GM12873 (cell line): ENCODE measurements around the gene ADGRD2.

Experiments used
- TF ChIP-seq, protein P1 (sequence below): IDR thresholded peaks from 2 replicates; pipeline ENCODE4 v1.5.1; 2012; ENCODE audit warnings: low read depth, mild to moderate bottlenecking, moderate library complexity, low read length, control low read depth; ENCODE audit not compliant: insufficient read depth; ENCODE audit errors: missing control alignments

ADGRD2 gene

GRCh38 chr9:124505901-124506346 lies 55.7 kb downstream of the ADGRD2 start:
- TF ChIP-seq, protein P1, sequence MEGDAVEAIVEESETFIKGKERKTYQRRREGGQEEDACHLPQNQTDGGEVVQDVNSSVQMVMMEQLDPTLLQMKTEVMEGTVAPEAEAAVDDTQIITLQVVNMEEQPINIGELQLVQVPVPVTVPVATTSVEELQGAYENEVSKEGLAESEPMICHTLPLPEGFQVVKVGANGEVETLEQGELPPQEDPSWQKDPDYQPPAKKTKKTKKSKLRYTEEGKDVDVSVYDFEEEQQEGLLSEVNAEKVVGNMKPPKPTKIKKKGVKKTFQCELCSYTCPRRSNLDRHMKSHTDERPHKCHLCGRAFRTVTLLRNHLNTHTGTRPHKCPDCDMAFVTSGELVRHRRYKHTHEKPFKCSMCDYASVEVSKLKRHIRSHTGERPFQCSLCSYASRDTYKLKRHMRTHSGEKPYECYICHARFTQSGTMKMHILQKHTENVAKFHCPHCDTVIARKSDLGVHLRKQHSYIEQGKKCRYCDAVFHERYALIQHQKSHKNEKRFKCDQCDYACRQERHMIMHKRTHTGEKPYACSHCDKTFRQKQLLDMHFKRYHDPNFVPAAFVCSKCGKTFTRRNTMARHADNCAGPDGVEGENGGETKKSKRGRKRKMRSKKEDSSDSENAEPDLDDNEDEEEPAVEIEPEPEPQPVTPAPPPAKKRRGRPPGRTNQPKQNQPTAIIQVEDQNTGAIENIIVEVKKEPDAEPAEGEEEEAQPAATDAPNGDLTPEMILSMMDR: no peak

- TF ChIP-seq, protein P1: no peak
Observed at GRCh38 chr9:124506433-124506832, 56.2 kb downstream of the ADGRD2 start.

- TF ChIP-seq, protein P1: no peak
Observed at GRCh38 chr9:124506931-124507879, 57.0 kb downstream of the ADGRD2 start, which contains the start of gene NR5A1. Gene NR5A1 (minus strand): TSS chr9:124507399. CDS start chr9:124503395, 4,004 bp downstream.

- TF ChIP-seq, protein P1: no peak
Observed at GRCh38 chr9:124507880-124508423, 57.7 kb downstream of the ADGRD2 start.

DNA sequence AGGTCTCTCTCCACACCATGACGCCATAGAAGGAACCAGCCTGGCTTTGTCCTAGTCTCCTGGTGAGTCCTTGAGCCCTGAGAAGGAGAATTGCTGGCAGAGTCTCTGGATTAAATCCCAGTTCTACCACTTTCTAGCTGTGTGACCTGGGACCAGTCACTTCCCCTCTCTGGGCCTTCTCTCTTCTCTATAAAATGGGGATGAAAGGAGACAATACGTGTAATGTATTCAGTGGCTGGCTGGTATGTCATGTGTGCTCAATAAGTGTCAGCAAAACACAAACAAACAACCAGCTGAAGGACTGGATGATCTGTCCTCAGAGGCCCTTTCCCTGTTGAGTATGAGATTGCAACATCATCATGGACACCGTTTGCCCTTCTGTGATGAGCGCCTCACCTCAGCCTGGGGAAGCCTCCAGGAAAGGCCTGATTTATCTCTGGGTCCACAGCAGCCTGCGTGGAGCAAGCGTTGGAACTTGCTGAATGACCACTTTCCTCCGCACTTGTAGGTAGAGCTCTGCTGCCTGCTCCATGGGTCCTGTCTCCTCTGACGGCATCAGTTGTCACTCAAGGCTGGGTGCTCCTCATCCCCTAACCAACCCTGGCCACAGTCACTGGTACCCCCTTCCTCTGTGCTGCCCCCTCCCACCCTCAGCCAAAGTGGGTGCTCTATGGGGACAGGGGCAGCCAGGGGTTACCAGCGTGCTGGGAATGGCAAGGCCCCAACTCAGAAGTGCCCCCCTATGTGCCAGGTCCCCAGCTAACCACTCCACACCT lies 60.6 kb downstream of the ADGRD2 start:
- TF ChIP-seq, protein P1: no peak

DNA sequence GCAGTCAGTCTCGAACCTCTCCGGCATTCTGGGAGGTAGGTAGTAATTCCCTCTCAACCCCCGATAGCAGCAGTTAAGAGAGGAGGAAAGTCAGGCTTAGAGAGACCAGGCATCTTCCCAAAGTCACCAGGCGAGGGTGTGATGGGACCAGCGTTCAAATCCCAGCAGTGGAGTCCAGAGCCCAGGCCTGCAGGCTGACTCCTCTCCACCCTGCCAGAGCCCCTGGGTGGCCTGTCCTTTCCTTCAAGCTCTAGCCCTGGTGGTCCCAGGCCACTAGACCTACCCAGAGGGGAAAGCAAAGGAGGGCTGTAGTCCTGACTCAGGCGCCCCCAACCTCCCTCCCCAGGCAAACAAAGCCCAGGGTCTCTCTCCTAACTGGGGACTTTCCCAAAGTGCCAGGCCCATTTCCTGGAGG lies 61.2 kb downstream of the ADGRD2 start:
- TF ChIP-seq, protein P1: no peak
